Epithelial cell of proximal tubule (primary cell): ENCODE results near the gene LSAMP. TPM values are rescaled to one million over a fixed set of nuclear protein-coding genes. Genes with fewer than 3 reads are reported as not detected.

ENCODE experiments used
- DNase-seq: peaks from one replicate; pipeline ENCODE4 v3.0.0-alpha.2; 2011; ENCODE audit warnings: low read depth
- H3K4me3 ChIP-seq: 2 replicates; pipeline ENCODE4 v1.5.1; 2011; ENCODE audit warnings: low read depth, mild to moderate bottlenecking, low read length
- total RNA-seq: library from RNA; depleted of rRNA; stranded (reverse); fragments of >200 nt; gene quantifications from 2 replicates; pipeline ENCODE4 v1.2.3, GENCODE V29; 2015
- TF ChIP-seq, protein P1 (sequence below): conservative IDR thresholded peaks from 2 replicates; pipeline ENCODE4 v1.5.1; 2012; ENCODE audit warnings: low read depth, mild to moderate bottlenecking, low read length

The LSAMP gene
- total RNA-seq, 1 donor from 2014 or later: 5.1 TPM

DNA sequence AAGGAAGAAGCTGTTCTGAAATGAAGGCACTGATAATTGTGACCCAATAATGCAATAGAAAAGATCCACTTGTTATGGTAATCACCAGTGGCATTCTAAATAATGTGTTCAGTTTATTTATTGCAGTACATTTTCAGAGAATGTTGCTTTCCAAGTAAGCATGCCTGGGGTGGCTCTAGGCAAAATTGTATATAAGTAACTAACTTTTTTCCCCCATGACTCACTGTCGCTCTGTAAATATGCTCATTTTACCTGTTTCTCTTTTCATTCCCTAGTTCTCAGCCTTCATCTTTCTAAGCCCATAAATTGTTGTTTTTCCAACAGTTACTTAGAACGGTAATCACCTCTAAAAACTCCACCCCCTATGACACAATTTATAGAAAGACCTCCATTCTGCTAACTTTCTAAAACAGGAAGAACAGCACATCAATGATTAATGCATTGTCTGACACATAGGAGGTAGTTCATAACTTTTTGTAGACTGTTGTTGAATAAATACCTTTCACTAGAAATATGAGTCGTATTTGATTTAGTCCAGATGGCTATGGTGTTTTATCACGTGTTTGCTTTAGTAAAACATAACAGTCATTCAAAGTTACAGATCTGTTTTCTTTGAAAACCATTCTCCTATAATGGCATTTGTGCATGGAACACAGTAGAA lies 143.1 kb downstream of the LSAMP start:
- TF ChIP-seq, protein P1, sequence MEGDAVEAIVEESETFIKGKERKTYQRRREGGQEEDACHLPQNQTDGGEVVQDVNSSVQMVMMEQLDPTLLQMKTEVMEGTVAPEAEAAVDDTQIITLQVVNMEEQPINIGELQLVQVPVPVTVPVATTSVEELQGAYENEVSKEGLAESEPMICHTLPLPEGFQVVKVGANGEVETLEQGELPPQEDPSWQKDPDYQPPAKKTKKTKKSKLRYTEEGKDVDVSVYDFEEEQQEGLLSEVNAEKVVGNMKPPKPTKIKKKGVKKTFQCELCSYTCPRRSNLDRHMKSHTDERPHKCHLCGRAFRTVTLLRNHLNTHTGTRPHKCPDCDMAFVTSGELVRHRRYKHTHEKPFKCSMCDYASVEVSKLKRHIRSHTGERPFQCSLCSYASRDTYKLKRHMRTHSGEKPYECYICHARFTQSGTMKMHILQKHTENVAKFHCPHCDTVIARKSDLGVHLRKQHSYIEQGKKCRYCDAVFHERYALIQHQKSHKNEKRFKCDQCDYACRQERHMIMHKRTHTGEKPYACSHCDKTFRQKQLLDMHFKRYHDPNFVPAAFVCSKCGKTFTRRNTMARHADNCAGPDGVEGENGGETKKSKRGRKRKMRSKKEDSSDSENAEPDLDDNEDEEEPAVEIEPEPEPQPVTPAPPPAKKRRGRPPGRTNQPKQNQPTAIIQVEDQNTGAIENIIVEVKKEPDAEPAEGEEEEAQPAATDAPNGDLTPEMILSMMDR: no peak
- no peak for DNase-seq
- no peak overlapping the region for H3K4me3 ChIP-seq

- TF ChIP-seq, protein P1: no peak
- no peak for DNase-seq
These were observed 143.9 kb downstream of the LSAMP start for GRCh38 chr3:116301422-116301821.

DNA sequence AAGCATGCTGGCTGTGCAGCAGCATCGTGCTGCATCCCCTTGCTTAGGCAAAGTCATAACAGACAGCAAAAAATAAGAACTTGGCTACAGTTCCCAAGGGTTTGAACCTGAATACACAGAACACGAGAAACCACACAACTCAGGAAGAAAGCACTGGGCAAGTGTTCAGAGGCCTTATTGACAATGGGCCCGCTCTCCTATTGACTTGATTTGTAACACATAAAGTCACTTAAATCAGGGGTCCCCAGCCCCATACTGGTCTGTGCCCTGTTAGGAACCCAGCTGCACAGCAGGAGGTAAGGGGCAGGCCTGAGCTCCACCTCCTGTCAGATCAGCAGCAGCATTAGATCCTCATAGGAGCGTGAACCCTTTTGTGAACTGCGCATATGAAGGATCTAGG lies 145.1 kb downstream of the LSAMP start:
- TF ChIP-seq, protein P1: no peak
- no peak for DNase-seq
- no peak overlapping the region for H3K4me3 ChIP-seq

More at GRCh38 chr3:116301422-116301821, 143.9 kb downstream of the LSAMP start:
- no peak overlapping the region for H3K4me3 ChIP-seq

DNA sequence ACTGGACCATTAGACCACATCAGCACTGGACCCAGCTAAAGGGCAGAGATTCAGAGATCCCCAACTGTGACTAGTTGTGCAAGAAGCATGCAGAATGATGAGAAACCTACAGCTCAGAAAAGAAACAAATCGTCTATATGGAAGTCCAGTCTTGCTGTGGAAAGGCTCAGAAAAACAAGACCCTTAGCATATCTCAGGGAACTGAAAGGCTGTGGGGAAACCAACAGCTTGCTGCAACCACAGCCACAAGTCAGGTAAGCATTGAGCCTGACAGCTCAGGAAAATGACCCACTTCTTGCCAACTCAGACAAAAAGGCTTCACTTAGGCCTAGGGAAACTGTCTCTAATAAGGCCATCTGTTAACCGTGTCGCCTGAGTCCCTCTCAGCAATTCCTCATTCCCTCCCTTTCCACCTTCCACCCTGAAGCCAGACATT lies 145.6 kb downstream of the LSAMP start:
- peak; percentile 26 for DNase-seq
- H3K4me3 ChIP-seq: no peak overlapping the region
- TF ChIP-seq, protein P1: no peak

DNA sequence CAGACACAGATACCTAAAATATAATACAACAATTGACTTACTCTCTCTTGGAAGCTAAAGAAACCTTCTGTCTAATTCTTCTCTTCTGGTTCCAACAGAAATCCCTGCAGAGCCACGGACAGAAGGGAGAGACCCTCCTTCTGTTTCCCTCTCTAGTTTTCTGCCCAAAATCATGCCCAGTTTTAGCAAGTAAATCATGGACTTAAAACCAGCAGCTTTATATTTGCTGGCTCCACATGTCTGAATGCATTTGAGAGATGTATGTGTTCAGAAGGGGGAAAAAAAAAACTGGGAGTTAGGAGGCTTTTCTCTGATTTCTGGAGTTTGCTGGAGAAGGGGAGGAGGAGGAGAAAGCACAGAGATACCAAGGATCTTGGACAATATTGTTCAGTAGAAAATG lies 147.1 kb downstream of the LSAMP start:
- no peak overlapping the region for H3K4me3 ChIP-seq

DNA sequence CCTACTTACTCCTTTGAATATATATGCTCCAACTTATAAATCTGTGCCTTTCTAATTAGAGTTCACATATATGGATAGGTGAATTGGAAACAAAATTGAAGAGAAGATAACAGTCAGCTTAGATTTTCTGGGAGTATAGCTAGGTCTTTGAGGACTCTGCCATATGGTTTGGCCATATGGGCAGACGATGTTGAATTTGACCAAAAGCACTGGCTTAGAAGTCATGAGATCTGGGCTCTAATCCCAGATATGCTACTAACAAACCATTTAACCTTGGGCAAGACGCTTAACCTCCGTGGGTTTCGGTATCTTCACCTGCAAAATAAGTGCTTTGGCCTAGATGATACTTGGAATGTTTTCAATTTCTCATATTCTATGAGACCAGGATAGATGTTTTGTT lies 154.1 kb downstream of the LSAMP start:
- TF ChIP-seq, protein P1: no peak
- no peak for DNase-seq
- no peak overlapping the region for H3K4me3 ChIP-seq

More for the DNA sequence above, 147.1 kb downstream of the LSAMP start:
- no peak for DNase-seq
- TF ChIP-seq, protein P1: no peak

DNA sequence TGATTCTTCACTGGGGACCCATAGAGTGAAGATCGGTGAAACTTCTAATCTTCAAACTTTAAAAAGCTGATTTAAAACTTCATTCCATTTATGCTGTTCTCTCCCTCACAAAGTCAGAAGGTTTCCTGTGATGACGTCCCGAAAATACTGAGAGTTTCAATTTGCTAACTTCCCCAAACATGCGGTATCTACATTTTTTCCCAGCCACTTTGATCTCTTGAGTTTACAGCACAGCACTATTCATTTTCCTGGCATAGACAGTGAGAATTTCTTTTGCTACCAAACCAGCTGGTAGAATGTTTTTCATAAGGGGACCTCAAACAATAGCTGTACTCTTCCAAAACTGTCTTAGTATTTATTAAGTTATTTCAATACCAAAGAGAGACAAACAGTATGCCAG lies 156.8 kb downstream of the LSAMP start:
- TF ChIP-seq, protein P1: no peak
- H3K4me3 ChIP-seq: no peak overlapping the region
- DNase-seq: no peak
